Right atrium auricular region (tissue), 2 donors: ENCODE results near the gene FAP. TPM values are rescaled to one million over a fixed set of nuclear protein-coding genes. Genes with fewer than 3 reads are reported as not detected.

Experiments
- DNase-seq: peaks from one replicate; pipeline ENCODE4 v3.0.0-alpha.2; 2019; ENCODE audit warnings: low spot score
- H3K27ac ChIP-seq, 2 donors: fragments of 200-600 bp; sonication (generic); 1 replicate in 1 of 2; 2 replicates in 1 of 2; pipeline ENCODE4 v1.5.1; 2016 to 2019
- H3K27me3 ChIP-seq, 2 donors: fragments of 200-600 bp; sonication (generic); one replicate each; pipeline versions ENCODE4 v1.5.1 to v1.6.0; 2017 to 2019
- H3K36me3 ChIP-seq: fragments of 200-600 bp; sonication (generic); one replicate; pipeline ENCODE4 v1.5.1; 2016
- H3K4me1 ChIP-seq, 2 donors: fragments of 200-600 bp; sonication (generic); one replicate each; pipeline versions ENCODE4 v1.5.1 to v1.6.0; 2017 to 2019
- H3K4me3 ChIP-seq, 2 donors: fragments of 200-600 bp; sonication (generic); 1 replicate in 1 of 2; 2 replicates in 1 of 2; pipeline ENCODE4 v1.5.1; 2017 to 2019; ENCODE audit warnings: mild to moderate bottlenecking in 1 of 2, moderate library complexity in 1 of 2
- H3K9me3 ChIP-seq, 2 donors: fragments of 200-600 bp; sonication (generic); one replicate each; pipeline ENCODE4 v1.5.1; 2019
- total RNA-seq, 2 donors: library from RNA; depleted of rRNA; stranded (reverse); fragments of >200 nt; gene quantifications; one replicate each; pipeline ENCODE4 v1.1.0, GENCODE V29; 2016
- TF ChIP-seq, protein P1 (sequence below), 2 donors: fragments of 200-600 bp; sonication (generic); IDR thresholded peaks; one replicate each; pipeline ENCODE4 v1.5.1; 2019; ENCODE audit warnings: antibody characterized with exemption in 2 of 2

The FAP gene
- total RNA-seq, 2 donors from 2014 or later = 0.71 to 5.7 TPM

- Histone ChIP-seq H3K27me3 (no peaks in the 10 kb centered on the region), H3K4me1 (no peaks in the 10 kb centered on the region), H3K36me3 (no peaks in the 10 kb centered on the region), H3K4me3 (no peak overlapping the region), H3K9me3 (no peaks in the 10 kb centered on the region), H3K27ac (no peak overlapping the region)
- no peak for DNase-seq
- TF ChIP-seq, protein P1, sequence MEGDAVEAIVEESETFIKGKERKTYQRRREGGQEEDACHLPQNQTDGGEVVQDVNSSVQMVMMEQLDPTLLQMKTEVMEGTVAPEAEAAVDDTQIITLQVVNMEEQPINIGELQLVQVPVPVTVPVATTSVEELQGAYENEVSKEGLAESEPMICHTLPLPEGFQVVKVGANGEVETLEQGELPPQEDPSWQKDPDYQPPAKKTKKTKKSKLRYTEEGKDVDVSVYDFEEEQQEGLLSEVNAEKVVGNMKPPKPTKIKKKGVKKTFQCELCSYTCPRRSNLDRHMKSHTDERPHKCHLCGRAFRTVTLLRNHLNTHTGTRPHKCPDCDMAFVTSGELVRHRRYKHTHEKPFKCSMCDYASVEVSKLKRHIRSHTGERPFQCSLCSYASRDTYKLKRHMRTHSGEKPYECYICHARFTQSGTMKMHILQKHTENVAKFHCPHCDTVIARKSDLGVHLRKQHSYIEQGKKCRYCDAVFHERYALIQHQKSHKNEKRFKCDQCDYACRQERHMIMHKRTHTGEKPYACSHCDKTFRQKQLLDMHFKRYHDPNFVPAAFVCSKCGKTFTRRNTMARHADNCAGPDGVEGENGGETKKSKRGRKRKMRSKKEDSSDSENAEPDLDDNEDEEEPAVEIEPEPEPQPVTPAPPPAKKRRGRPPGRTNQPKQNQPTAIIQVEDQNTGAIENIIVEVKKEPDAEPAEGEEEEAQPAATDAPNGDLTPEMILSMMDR (IDR thresholded peaks at IDR 0.05) = no peak
These were observed 42.6 kb downstream of the FAP start for GRCh38 chr2:162200636-162201035.

DNA sequence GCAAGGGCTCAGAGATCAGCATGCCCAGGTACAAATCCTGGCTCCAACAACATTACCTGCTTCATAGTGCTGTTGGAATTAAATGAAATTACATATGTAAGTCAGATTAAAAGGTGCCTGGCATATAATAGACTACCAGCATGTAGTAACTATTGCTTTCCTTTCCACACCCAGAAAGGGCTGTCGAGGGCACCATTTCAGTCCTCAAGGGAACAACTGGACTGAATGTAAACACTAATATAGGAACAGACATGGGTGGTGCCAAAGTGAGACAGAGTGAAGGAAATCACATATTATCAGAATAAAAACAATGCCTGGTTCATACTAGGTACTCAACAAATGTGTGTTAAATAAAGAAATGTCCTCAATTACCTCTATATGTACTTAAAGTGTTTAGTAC lies 43.3 kb downstream of the FAP start:
- Histone ChIP-seq H3K4me3 (no peak overlapping the region), H3K27me3 (no peaks in the 10 kb centered on the region), H3K4me1 (no peaks in the 10 kb centered on the region), H3K27ac (no peak overlapping the region), H3K9me3 (no peaks in the 10 kb centered on the region), H3K36me3 (no peaks in the 10 kb centered on the region)
- DNase-seq = no peak
- TF ChIP-seq, protein P1 (IDR thresholded peaks at IDR 0.05) = no peak

DNA sequence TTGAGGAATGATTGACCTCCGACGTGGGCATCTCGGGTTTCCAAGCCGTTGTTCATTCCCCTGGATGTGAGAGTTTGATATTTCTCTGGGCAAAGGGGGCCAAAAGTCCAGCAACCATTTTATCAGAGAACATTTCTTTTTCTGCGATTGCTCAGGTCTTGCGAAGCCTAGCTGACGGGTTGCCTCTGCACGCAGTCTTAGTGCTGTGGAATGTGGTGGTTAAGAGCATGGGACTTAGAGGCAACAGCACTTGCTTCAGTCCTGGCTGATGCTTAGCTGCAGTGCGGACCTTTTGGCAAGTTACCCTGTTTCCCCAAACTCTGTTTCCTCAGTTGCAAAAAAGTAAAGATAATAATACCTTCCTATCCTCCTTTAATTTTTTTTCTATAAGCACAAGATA lies 45.0 kb downstream of the FAP start:
- H3K4me3 ChIP-seq = no peak overlapping the region
- no peaks in the 10 kb centered on the region for H3K36me3 ChIP-seq
- no peak overlapping the region for H3K27ac ChIP-seq
- DNase-seq = no peak
- H3K27me3 ChIP-seq = no peaks in the 10 kb centered on the region
- TF ChIP-seq, protein P1 (IDR thresholded peaks at IDR 0.05) = no peak
- H3K9me3 ChIP-seq = no peaks in the 10 kb centered on the region
- H3K4me1 ChIP-seq = no peaks in the 10 kb centered on the region

DNA sequence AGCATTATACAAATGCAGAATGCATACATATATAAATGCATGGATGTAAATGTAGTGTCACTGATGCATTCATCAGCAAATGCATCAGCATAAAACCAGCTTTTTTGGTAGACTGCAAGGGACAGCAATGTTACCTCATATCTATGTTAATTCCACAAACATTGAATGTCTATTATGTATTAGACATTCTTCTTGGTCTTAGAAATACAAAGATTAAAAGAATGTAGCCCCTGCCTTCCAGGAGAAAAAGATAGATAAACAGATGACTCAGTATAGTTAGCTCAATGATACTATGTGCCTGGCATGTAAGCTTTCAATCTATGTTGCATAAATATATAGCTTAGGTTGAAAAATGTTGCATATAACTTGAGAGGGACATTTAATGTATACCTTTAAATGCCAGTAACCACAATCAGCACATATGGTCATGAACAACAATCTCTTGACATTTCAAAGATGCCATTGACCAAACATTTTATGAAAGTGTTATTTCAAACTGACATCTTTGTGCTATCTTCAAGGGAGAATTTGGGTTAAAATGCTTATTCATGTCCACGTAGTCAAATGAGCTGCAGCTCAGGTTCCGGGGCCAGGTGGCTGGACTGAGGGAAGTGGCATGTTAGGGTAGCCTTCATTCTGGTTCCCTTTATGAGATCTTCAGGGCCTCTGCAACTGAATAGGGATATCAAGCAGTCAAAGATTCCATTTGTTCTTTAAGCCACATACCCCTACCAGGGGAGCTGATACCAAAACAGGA lies 46.0 kb downstream of the FAP start:
- H3K27ac ChIP-seq = no peak overlapping the region
- H3K9me3 ChIP-seq = no peaks in the 10 kb centered on the region
- DNase-seq = no peak
- no peak overlapping the region for H3K4me3 ChIP-seq
- no peaks in the 10 kb centered on the region for H3K27me3 ChIP-seq
- H3K4me1 ChIP-seq = no peaks in the 10 kb centered on the region
- TF ChIP-seq, protein P1 (IDR thresholded peaks at IDR 0.05) = no peak
- no peaks in the 10 kb centered on the region for H3K36me3 ChIP-seq

DNA sequence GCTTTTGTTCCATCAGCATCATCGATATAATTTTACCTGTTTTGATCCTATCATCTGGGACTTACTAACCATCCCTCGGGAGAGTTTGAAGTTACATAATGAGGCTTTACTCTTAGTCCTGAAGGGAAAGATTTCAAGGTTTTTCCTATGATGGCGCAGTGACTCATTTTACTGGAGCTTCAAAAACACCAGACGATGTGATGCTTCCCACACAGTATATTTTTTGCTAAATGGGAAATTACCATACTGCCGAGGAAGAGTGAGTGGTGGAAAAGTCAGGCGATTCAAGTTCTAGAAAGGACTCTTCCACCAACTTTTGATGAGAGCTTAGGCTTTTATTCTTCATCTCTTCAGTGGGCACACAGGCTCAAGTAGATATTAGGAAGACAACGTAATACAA lies 46.6 kb downstream of the FAP start:
- Histone ChIP-seq H3K36me3 (no peaks in the 10 kb centered on the region), H3K9me3 (no peaks in the 10 kb centered on the region), H3K4me3 (no peak overlapping the region), H3K4me1 (no peaks in the 10 kb centered on the region), H3K27ac (no peak overlapping the region), H3K27me3 (no peaks in the 10 kb centered on the region)
- TF ChIP-seq, protein P1 (IDR thresholded peaks at IDR 0.05) = no peak
- no peak for DNase-seq

- no peaks in the 10 kb centered on the region for H3K9me3 ChIP-seq
- no peak overlapping the region for H3K27ac ChIP-seq
- TF ChIP-seq, protein P1 (IDR thresholded peaks at IDR 0.05) = no peak
- no peaks in the 10 kb centered on the region for H3K36me3 ChIP-seq
- H3K27me3 ChIP-seq = no peaks in the 10 kb centered on the region
- H3K4me1 ChIP-seq = no peaks in the 10 kb centered on the region
- no peak overlapping the region for H3K4me3 ChIP-seq
- DNase-seq = no peak
These were observed 54.8 kb downstream of the FAP start for GRCh38 chr2:162188451-162188850.
